Measurements from ENCODE around the gene C1orf52.
A peak's percentile ranks its signal among the peaks of the same experiment; 100 is the strongest.

Gene C1orf52

DNA sequence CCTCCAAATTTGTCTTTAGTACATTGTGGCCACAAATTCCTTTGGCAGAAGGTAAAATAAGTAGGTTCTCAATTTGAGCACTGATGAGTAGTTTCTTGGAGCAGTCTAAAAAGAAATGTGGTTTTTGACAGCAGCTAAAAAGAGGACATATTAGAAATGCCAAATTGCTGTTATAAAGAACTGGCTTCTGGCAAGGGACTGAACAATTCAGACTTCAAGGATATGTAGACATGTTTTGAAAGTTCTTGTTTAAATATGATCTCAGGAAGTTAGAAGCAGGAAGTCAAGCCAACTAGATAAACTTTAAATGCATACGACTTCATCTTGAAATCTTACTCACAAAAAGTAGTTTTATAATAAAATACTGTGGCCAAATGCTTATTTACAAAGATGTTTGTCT lies 18.8 kb downstream of the C1orf52 start:
- TF ChIP-seq, protein P1, sequence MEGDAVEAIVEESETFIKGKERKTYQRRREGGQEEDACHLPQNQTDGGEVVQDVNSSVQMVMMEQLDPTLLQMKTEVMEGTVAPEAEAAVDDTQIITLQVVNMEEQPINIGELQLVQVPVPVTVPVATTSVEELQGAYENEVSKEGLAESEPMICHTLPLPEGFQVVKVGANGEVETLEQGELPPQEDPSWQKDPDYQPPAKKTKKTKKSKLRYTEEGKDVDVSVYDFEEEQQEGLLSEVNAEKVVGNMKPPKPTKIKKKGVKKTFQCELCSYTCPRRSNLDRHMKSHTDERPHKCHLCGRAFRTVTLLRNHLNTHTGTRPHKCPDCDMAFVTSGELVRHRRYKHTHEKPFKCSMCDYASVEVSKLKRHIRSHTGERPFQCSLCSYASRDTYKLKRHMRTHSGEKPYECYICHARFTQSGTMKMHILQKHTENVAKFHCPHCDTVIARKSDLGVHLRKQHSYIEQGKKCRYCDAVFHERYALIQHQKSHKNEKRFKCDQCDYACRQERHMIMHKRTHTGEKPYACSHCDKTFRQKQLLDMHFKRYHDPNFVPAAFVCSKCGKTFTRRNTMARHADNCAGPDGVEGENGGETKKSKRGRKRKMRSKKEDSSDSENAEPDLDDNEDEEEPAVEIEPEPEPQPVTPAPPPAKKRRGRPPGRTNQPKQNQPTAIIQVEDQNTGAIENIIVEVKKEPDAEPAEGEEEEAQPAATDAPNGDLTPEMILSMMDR (IDR thresholded peaks at IDR 0.05; ENCODE audit: control insufficient read depth, insufficient read depth, low read depth, low read length, missing control alignments): no peak
- no peak overlapping the region for H3K4me3 ChIP-seq (ENCODE audit: control insufficient read depth, low read depth, low read length)
- no peak for DNase-seq (ENCODE audit: low read depth)

DNA sequence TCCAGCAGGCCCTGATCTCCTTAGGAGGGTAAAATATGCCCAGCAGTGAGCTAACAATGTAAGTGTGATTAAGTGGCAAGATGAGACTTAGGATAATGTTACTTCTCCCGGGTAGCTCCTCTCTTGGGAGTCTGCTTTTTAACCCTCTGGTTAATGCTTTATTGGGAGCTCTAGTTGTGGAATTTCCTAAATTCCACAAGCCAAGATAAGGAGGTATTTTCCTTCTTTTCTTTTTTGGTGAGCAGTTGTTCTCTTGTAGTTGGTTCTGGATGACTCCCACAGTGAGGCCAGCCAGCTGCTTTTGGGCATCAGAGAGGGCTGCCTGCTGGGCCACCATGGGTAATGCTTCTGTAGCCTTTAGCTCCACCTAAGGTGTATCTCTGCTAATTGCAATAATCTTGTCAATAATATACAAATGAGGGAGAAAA lies 19.3 kb downstream of the C1orf52 start:
- no peak for DNase-seq (ENCODE audit: low read depth)
- TF ChIP-seq, protein P1 (IDR thresholded peaks at IDR 0.05; ENCODE audit: control insufficient read depth, insufficient read depth, low read depth, low read length, missing control alignments): peak; percentile 40

DNA sequence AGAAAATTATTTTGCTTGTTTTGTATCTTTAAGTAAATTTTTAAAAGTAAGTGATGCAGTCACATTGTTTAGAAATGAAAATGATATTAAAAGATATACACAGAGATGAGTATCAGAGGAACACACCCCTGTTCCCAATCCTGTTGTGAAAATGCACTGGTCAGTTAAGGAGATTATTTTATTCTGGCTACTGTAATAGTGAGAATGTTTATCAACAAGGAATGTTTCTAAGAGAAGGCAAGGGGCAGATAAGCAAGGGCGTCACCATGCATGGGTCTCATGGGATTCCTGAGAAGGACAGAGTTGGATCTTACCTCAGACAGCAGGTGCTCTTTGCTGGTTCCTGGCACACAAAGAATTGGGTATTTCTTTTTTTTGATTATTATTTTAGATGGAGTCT lies 21.8 kb downstream of the C1orf52 start:
- TF ChIP-seq, protein P1 (IDR thresholded peaks at IDR 0.05; ENCODE audit: control insufficient read depth, insufficient read depth, low read depth, low read length, missing control alignments): no peak
- DNase-seq (ENCODE audit: low read depth): no peak
- no peak overlapping the region for H3K4me3 ChIP-seq (ENCODE audit: control insufficient read depth, low read depth, low read length)

More for the DNA sequence above, 19.3 kb downstream of the C1orf52 start:
- no peak overlapping the region for H3K4me3 ChIP-seq (ENCODE audit: control insufficient read depth, low read depth, low read length)

DNA sequence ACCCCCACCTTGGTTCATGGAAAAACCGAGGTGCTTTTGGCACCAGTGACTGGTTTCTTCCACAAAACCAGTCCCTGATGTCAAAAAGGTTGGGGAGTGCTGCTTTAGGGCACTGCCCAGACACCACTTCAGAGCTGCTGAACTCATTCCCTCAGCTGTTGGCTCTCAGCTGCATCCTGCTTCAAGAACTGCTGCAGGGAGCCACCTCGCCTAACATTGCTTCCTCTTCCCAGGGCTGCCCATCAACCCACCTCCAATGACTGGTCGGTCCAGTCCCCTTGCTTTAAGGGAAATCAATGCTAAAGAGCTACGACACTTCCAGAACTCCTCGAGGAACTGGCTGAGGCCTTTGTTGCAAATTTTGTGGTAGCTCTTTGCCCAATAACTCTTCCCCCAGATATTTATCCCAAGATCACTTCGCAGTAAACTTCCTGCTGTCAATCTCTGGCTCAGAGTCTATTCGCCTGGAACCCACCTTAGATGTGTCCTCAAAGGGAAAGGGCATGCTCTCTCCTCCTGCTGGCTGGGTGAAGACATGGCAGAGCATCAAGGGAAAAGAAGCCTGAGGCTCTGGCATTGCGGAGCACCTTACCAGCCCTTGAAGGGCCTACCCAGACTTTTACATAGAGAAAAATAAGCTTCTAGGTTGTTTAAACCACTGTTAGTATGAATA lies 29.0 kb downstream of the C1orf52 start:
- H3K4me3 ChIP-seq (ENCODE audit: control insufficient read depth, low read depth, low read length): no peak overlapping the region
- DNase-seq (ENCODE audit: low read depth): no peak
- TF ChIP-seq, protein P1 (IDR thresholded peaks at IDR 0.05; ENCODE audit: control insufficient read depth, insufficient read depth, low read depth, low read length, missing control alignments): peak; percentile 32

DNA sequence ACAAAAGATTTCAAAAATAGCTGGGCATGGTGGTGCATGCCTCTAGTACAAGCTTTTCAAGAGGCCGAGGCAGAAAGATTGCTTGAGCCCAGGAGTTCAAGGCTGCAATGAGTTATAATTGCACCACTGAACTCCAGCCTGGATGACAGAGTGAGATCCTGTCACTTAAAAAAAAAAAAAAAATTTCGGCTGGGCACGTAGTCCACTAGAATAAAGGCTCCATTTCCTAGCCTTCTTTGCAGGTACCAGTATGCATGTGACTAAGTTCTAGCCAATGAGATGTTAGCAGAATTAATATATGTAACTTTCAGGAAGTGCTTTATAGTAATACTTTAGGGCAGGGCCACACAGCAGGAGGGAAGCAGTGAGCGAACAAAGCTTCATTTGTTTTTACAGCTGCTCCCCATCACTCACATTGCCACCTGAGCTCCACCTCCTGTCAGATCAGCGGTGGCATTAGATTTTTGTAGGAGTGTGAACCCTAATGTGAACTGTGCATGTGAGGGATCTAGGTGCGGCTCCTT lies 29.8 kb downstream of the C1orf52 start:
- DNase-seq (ENCODE audit: low read depth): no peak

DNA sequence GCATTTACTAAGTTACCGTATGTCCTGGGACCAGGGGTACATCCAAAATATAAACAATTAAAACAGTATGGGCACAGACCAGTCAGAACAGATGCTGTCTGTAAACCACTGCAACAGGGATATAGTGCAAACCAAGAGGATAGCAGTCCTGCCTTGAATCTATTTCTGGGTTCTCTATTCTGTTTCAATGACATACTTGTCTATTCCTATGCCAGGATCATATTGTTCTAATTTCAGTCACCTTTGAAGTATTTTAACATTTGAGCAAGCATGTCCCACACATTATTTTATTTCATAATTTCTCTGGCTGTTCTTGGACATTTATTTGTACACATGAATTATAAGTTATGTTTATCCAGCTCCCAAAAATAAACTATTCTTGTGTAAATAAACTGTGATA lies 30.5 kb downstream of the C1orf52 start:
- no peak for DNase-seq (ENCODE audit: low read depth)

More for the DNA sequence above, 29.8 kb downstream of the C1orf52 start:
- TF ChIP-seq, protein P1 (IDR thresholded peaks at IDR 0.05; ENCODE audit: control insufficient read depth, insufficient read depth, low read depth, low read length, missing control alignments): no peak
- H3K4me3 ChIP-seq (ENCODE audit: control insufficient read depth, low read depth, low read length): no peak overlapping the region

More for the DNA sequence above, 30.5 kb downstream of the C1orf52 start:
- H3K4me3 ChIP-seq (ENCODE audit: control insufficient read depth, low read depth, low read length): no peak overlapping the region
- TF ChIP-seq, protein P1 (IDR thresholded peaks at IDR 0.05; ENCODE audit: control insufficient read depth, insufficient read depth, low read depth, low read length, missing control alignments): no peak

Data from AG09309 (cell line).